GM23338 (cell line): Measurements from ENCODE around the gene IL26.

ENCODE experiments used
- CREB1 ChIP-seq: fragments of 250-450 bp; sonication (Bioruptor Pico); IDR thresholded peaks from 2 replicates; pipeline ENCODE4 v1.5.0; 2020; ENCODE audit warnings: low read depth, mild to moderate bottlenecking, moderate library complexity
- CTCF ChIP-seq, 2 experiments: fragments of 200-600 bp in 1 of 2; sonication (generic) in 1 of 2; conservative IDR thresholded peaks; 2 replicates each; pipeline versions ENCODE4 v1.5.1 to v1.6.1; 2016 to 2017; ENCODE audit warnings: antibody characterized with exemption in 2 of 2, low read depth in 2 of 2, mild to moderate bottlenecking in 2 of 2, moderate library complexity in 1 of 2
- EZH2 ChIP-seq: fragments of 200-600 bp; sonication (generic); IDR thresholded peaks from one replicate; pipeline ENCODE4 v1.8.0; 2017; ENCODE audit warnings: antibody characterized with exemption, mild to moderate bottlenecking, low read depth; ENCODE audit not compliant: unreplicated experiment
- POLR2AphosphoS5 ChIP-seq: IDR thresholded peaks from 2 replicates; pipeline ENCODE4 v1.6.1; 2016; ENCODE audit warnings: antibody characterized with exemption, low read depth
- REST ChIP-seq: IDR thresholded peaks from one replicate; pipeline ENCODE4 v1.6.1; 2018; ENCODE audit warnings: antibody characterized with exemption; ENCODE audit not compliant: unreplicated experiment
- TF ChIP-seq, protein P1 (sequence below): IDR thresholded peaks from 2 replicates; pipeline ENCODE4 v1.6.1; 2016; ENCODE audit warnings: antibody characterized with exemption

DNA sequence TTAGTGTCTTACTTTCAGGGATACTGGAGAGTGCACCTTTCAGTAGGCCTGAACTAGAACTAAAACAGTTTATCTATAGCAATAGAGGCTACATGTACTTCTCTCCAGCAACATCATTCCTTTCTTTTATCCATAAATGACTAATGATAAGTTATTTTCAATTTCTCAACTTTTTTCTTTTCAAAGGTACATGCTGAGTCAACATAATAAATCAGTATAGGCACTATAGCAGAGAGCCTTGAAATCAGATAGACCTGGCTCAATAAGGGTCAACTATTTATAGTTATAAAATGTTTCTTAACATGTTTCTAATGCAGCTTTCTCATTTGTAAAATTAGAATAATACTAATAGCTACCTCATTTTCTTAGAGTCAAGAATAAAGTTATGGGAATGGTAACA is 22.2 kb upstream of the IL26 start:
- TF ChIP-seq CTCF (conservative IDR thresholded peaks at IDR 0.05; ENCODE audit: low read depth in 2 of 2), result no peak
- no peak for TF ChIP-seq REST
- no peak for TF ChIP-seq CREB1
- no peak for TF ChIP-seq POLR2AphosphoS5
- TF ChIP-seq EZH2, result no peak
- TF ChIP-seq, protein P1, sequence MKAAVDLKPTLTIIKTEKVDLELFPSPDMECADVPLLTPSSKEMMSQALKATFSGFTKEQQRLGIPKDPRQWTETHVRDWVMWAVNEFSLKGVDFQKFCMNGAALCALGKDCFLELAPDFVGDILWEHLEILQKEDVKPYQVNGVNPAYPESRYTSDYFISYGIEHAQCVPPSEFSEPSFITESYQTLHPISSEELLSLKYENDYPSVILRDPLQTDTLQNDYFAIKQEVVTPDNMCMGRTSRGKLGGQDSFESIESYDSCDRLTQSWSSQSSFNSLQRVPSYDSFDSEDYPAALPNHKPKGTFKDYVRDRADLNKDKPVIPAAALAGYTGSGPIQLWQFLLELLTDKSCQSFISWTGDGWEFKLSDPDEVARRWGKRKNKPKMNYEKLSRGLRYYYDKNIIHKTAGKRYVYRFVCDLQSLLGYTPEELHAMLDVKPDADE, result no peak
